ENCODE data around the gene CRYL1. TPM values are rescaled to one million over a fixed set of nuclear protein-coding genes. Genes with fewer than 3 reads are reported as not detected.

The CRYL1 gene
- total RNA-seq, 1 experiment from 2014 or later, result 2.9 TPM

DNA sequence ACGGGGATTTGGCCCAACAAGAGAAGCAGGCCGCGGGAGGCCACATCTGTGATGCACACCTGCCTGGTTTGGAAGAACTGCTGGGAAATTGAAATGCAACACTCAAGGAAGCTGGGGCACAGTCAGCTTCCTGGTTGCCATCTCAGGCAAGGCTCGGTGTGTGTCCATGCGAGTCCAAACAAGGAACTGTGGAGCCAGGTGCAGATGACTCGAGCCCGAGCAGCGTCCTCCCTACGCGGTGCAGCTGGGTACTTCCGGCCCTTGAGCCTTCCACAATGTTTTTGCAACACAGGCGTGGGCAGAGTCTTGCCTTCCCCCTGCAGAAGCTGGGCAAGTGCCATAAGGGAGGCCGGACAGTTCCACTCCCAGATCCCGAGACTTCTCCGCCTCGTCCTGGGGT, 94.6 kb downstream of the CRYL1 start (continued):
- TF ChIP-seq, protein P1, sequence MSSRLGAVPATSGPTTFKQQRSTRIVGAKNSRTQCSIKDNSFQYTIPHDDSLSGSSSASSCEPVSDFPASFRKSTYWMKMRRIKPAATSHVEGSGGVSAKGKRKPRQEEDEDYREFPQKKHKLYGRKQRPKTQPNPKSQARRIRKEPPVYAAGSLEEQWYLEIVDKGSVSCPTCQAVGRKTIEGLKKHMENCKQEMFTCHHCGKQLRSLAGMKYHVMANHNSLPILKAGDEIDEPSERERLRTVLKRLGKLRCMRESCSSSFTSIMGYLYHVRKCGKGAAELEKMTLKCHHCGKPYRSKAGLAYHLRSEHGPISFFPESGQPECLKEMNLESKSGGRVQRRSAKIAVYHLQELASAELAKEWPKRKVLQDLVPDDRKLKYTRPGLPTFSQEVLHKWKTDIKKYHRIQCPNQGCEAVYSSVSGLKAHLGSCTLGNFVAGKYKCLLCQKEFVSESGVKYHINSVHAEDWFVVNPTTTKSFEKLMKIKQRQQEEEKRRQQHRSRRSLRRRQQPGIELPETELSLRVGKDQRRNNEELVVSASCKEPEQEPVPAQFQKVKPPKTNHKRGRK (CRISPR knock-in tag; IDR thresholded peaks at IDR 0.05; ENCODE audit: borderline replicate concordance), result no peak
- TF ChIP-seq CREB1 (CRISPR knock-in tag; IDR thresholded peaks at IDR 0.05), result no peak
- TF ChIP-seq ETV6 (CRISPR knock-in tag; IDR thresholded peaks at IDR 0.05), result no peak

DNA sequence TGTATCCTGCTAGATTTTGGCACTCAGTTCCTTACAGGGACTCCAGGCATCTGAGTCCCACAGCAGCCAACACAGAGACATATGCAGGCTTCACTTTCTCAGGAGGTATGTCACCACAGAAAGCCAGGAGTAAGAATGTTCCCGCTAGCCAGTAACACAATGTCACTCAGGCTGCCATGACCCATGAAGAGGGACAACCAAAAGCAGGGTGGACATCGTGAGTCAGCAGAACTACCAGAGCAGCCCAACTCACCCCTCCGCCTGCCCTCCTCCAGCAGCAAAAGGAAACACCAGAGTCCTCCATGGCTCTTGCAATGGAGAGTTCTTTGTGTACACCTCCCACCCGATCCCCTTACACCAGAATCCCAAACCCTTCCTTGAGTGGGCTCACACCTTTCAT, 95.4 kb downstream of the CRYL1 start:
- TF ChIP-seq ZNF423 (CRISPR knock-in tag; IDR thresholded peaks at IDR 0.05) (no peak), GABPB1 (CRISPR knock-in tag; IDR thresholded peaks at IDR 0.05) (no peak), ZNF263 (CRISPR knock-in tag; IDR thresholded peaks at IDR 0.05; ENCODE audit: low read depth) (no peak), HMGA2 (CRISPR knock-in tag; IDR thresholded peaks at IDR 0.05) (no peak), PRRX2 (CRISPR knock-in tag; IDR thresholded peaks at IDR 0.05) (no peak)
- TF ChIP-seq, protein P2, sequence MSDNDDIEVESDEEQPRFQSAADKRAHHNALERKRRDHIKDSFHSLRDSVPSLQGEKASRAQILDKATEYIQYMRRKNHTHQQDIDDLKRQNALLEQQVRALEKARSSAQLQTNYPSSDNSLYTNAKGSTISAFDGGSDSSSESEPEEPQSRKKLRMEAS (CRISPR knock-in tag; IDR thresholded peaks at IDR 0.05), result no peak
- TF ChIP-seq, protein P3, sequence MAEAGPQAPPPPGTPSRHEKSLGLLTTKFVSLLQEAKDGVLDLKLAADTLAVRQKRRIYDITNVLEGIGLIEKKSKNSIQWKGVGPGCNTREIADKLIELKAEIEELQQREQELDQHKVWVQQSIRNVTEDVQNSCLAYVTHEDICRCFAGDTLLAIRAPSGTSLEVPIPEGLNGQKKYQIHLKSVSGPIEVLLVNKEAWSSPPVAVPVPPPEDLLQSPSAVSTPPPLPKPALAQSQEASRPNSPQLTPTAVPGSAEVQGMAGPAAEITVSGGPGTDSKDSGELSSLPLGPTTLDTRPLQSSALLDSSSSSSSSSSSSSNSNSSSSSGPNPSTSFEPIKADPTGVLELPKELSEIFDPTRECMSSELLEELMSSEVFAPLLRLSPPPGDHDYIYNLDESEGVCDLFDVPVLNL (CRISPR knock-in tag; IDR thresholded peaks at IDR 0.05; ENCODE audit: borderline replicate concordance, low read depth), result no peak
- TF ChIP-seq, protein P4, sequence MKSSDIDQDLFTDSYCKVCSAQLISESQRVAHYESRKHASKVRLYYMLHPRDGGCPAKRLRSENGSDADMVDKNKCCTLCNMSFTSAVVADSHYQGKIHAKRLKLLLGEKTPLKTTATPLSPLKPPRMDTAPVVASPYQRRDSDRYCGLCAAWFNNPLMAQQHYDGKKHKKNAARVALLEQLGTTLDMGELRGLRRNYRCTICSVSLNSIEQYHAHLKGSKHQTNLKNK (CRISPR knock-in tag; IDR thresholded peaks at IDR 0.05), result no peak
- TF ChIP-seq, protein P5, sequence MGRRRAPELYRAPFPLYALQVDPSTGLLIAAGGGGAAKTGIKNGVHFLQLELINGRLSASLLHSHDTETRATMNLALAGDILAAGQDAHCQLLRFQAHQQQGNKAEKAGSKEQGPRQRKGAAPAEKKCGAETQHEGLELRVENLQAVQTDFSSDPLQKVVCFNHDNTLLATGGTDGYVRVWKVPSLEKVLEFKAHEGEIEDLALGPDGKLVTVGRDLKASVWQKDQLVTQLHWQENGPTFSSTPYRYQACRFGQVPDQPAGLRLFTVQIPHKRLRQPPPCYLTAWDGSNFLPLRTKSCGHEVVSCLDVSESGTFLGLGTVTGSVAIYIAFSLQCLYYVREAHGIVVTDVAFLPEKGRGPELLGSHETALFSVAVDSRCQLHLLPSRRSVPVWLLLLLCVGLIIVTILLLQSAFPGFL (CRISPR knock-in tag; IDR thresholded peaks at IDR 0.05; ENCODE audit: borderline replicate concordance), result no peak
- Mint-ChIP-seq H3K9me3 (peaks cover 7% of the 10 kb centered on the region), H3K27me3 (ENCODE audit: low read depth) (peaks cover 11% of the 10 kb centered on the region), H3K27ac (no peak overlapping the region; the same call in 1 of the 2 replicates), H3K36me3 (no peaks in the 10 kb centered on the region), H3K4me1 (peaks cover 14% of the 10 kb centered on the region), H3K4me3 (no peak overlapping the region)
- ChIA-PET POLR2A (no interaction called here), CTCF (no interaction called here)
- no peak for DNase-seq (ENCODE audit: low spot score)
- no peak for ATAC-seq

DNA sequence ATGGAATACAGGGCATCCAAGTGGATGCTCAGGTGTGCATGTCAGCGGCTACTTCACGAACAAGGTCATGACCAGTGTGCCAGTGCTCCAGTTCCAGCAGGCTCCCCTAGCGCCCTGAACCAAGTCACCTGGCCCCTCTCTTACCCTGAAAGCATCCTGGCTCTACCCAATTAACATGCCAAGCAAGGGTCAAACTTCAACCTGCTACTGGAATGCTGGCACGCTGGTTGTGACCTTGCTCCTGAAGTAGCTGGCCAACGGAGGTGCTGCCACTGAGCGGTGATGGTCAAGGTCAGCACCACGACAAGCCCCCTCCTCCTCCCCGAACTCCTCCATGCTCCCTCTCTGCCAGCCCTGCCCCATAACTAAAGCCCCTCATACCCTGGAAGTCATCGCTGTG, 96.0 kb downstream of the CRYL1 start:
- no peak overlapping the region for H3K4me3 Mint-ChIP-seq
- DNase-seq (ENCODE audit: low spot score), result no peak
- H3K27me3 Mint-ChIP-seq (ENCODE audit: low read depth), result peaks cover 5% of the 10 kb centered on the region
- no peaks in the 10 kb centered on the region for H3K36me3 Mint-ChIP-seq
- H3K4me1 Mint-ChIP-seq, result peaks cover 19% of the 10 kb centered on the region
- CTCF ChIA-PET, result no interaction called here
- POLR2A ChIA-PET, result no interaction called here
- no peak overlapping the region for H3K27ac Mint-ChIP-seq
- peaks cover 6% of the 10 kb centered on the region for H3K9me3 Mint-ChIP-seq
- ATAC-seq, result no peak
- TF ChIP-seq NR2C2 (CRISPR knock-in tag; IDR thresholded peaks at IDR 0.05) (no peak), TEAD4 (CRISPR knock-in tag; IDR thresholded peaks at IDR 0.05) (no peak), NFE2L1 (CRISPR knock-in tag; IDR thresholded peaks at IDR 0.05) (no peak), OVOL2 (CRISPR knock-in tag; IDR thresholded peaks at IDR 0.05; ENCODE audit: borderline replicate concordance) (no peak), ZNF219 (CRISPR knock-in tag; IDR thresholded peaks at IDR 0.05; ENCODE audit: borderline replicate concordance) (no peak), IRF2 (CRISPR knock-in tag; IDR thresholded peaks at IDR 0.05; ENCODE audit: borderline replicate concordance, low read depth) (no peak)
- TF ChIP-seq, protein P6, sequence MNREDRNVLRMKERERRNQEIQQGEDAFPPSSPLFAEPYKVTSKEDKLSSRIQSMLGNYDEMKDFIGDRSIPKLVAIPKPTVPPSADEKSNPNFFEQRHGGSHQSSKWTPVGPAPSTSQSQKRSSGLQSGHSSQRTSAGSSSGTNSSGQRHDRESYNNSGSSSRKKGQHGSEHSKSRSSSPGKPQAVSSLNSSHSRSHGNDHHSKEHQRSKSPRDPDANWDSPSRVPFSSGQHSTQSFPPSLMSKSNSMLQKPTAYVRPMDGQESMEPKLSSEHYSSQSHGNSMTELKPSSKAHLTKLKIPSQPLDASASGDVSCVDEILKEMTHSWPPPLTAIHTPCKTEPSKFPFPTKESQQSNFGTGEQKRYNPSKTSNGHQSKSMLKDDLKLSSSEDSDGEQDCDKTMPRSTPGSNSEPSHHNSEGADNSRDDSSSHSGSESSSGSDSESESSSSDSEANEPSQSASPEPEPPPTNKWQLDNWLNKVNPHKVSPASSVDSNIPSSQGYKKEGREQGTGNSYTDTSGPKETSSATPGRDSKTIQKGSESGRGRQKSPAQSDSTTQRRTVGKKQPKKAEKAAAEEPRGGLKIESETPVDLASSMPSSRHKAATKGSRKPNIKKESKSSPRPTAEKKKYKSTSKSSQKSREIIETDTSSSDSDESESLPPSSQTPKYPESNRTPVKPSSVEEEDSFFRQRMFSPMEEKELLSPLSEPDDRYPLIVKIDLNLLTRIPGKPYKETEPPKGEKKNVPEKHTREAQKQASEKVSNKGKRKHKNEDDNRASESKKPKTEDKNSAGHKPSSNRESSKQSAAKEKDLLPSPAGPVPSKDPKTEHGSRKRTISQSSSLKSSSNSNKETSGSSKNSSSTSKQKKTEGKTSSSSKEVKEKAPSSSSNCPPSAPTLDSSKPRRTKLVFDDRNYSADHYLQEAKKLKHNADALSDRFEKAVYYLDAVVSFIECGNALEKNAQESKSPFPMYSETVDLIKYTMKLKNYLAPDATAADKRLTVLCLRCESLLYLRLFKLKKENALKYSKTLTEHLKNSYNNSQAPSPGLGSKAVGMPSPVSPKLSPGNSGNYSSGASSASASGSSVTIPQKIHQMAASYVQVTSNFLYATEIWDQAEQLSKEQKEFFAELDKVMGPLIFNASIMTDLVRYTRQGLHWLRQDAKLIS (CRISPR knock-in tag; IDR thresholded peaks at IDR 0.05; ENCODE audit: borderline replicate concordance), result no peak
- TF ChIP-seq, protein P7, sequence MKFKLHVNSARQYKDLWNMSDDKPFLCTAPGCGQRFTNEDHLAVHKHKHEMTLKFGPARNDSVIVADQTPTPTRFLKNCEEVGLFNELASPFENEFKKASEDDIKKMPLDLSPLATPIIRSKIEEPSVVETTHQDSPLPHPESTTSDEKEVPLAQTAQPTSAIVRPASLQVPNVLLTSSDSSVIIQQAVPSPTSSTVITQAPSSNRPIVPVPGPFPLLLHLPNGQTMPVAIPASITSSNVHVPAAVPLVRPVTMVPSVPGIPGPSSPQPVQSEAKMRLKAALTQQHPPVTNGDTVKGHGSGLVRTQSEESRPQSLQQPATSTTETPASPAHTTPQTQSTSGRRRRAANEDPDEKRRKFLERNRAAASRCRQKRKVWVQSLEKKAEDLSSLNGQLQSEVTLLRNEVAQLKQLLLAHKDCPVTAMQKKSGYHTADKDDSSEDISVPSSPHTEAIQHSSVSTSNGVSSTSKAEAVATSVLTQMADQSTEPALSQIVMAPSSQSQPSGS (CRISPR knock-in tag; IDR thresholded peaks at IDR 0.05; ENCODE audit: borderline replicate concordance, low read depth), result no peak

All from WTC11 (cell line).